HG02981 (cell line): ENCODE measurements around the gene LSAMP.

ENCODE experiments used
- ATAC-seq: cut with Tn5 transposase; IDR thresholded peaks from one replicate; pipeline ENCODE4 v1.9.1; 2021; ENCODE audit warnings: mild to moderate bottlenecking, moderate library complexity; ENCODE audit not compliant: unreplicated experiment

Gene LSAMP

DNA sequence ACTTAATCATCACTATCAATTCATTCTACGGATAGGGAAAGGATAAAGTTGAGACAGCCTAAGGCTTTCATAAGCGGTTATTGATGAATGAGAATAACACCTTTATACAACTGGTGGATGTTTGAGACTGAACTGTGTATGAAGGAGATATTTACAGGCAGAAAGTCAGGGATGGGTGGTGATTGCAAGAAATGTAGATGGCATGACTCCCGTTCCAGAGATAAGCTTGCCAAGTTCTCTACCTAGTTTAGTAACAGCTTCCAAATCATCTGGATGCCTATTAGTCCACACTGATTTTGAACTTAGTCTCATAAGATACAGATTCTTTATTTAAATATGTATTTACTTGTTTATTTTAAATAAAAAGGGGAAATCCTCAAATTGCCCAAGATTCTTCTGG lies 463.2 kb downstream of the LSAMP start:
- no peak for ATAC-seq

DNA sequence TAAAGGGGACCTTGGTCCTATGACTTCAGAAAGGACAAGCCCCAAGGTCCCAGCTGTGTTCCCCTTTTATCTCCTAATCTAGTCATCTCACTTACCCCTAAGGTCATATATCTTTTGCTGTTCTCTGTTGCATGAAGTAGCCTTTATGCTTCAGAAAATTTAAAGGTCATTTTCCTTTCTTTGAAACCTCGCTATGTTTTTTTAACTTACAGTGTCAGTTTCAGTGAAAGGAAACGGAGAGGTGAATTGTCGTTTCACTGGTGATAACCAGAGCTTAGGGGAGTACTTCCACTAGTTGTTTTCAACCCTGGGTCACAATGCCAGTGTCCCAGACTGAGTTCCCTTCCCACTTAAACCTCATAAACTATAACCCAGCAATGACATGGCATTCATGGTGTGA lies 464.6 kb downstream of the LSAMP start:
- no peak for ATAC-seq

DNA sequence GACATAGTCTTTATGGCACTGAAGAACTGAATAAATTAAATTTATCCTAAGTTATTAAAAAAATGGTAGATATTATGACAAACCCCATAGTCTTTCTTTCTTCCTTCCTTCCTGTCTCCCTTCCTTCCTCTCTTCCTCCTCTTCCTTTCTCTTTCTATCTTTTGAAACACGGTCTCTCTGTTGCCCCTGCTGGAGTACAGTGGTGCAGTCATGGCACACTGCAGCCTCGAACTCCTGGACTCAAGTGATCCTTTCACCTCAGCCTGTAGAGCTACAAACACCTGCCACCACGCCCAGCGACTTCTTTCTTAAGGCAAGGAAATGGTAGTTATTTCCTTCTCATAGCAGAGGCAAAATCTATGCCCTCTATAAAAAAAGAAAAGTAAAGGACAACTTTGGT lies 467.4 kb downstream of the LSAMP start:
- no peak for ATAC-seq

DNA sequence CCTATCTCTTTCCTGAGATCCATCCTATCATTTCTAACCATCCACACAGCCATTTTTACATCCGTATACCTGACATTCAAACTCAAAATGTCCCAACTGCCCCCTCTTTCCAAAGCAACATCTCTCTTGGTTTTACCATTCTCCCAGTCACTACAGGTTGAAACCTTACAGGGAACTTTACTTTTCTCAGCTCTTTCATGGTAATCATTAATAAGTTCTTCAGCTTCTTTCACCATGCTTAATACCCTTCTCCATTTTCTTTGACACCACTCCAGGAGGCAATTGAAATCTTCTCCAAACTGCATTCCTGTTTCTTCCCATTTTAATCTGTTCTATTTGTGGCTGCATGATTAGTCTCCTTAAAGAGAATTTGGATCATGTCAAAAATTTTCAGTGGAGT lies 469.5 kb downstream of the LSAMP start:
- no peak for ATAC-seq

DNA sequence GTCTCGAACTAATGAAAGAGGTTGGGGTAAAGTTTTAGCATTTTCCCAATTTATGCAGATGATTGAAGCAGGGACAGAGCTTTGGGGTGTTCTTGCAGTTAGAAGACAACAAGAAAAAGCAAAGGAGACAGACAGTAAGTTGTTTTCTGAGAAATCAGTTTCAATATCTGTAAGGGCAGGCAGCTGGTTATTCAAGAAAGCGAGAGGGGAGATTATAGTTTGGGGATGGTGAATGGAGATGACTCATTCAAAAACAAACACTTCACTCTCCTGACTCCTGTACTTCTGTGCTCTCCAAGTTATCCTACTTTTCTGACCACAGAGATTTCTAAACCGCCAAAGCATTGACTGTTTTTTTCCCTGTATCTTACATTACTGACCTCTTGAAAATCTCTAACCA lies 469.9 kb downstream of the LSAMP start:
- no peak for ATAC-seq

DNA sequence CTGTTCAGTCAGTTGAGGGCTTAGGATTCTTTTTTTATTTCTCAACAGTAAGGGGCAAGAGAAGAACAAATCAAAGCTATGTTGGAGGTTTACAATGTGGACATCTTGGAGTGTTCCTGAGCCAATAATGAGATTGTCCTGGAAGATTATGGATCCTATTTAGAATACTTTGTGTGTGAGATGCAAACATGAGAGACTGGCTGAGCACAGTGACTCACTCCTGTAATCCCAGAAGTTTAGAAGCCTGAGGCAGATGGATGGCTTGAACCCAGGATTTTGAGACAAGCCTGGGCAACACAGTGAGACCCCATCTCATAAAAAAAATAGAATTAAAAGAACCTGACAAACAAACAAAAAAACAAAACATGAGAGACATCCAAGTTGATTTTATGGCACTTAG lies 470.3 kb downstream of the LSAMP start:
- no peak for ATAC-seq

DNA sequence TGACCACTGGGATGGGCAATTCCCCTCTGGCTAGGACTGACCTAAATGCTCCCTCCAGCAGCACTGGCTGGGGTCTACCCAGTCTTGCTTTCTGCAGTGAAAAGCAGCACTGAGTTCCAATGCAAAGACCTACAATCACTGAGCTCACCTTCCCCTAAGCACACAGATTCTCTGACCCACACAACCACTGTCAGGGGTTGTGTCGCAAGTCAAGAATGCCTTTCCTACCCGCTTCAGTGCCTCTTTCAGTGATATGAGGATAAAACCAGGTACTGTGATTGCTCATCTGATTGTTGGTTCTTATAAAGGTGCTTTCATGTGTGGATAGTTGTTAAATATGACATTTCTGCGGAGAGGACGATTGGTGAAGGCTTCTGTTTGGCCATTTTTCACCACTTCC lies 476.4 kb downstream of the LSAMP start:
- ATAC-seq: no peak

DNA sequence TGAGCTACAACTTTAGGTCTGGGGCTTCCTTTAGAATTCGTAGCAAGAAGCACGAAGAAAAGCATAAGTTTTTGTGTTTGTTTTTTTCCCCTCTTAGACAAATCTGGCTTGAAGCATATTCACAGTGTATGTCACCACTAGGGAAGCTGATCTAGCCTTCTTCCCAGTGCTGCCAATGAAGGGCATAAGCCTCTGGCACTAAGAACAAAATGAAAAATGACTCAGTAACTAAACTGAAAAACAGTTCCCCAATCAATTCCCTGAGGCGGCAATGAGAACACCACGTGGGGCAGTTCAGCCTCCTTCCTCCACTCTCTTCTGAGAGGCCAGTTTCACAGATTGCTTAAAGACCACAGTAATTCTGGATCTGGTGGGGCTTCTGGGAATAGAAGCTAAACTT lies 483.9 kb downstream of the LSAMP start:
- no peak for ATAC-seq

DNA sequence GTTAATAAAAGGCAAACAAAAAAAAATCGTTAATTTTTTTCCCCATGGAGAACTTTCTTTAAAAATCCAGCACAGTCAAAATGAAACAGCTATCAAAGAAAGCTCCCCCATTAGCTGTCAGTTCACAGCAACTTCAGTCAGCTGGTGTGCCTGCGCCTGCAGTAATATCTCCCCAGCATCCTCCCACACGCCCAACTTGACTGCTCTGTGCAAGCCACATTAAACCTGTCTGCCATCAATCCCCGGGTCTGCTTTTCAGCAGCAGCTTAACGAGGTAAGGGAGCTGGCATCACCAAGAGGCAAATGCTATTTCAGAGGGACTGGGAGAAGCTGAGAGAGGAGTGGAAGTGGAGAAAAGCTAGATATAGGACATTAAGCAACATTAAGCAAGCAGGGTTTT lies 484.5 kb downstream of the LSAMP start:
- no peak for ATAC-seq

DNA sequence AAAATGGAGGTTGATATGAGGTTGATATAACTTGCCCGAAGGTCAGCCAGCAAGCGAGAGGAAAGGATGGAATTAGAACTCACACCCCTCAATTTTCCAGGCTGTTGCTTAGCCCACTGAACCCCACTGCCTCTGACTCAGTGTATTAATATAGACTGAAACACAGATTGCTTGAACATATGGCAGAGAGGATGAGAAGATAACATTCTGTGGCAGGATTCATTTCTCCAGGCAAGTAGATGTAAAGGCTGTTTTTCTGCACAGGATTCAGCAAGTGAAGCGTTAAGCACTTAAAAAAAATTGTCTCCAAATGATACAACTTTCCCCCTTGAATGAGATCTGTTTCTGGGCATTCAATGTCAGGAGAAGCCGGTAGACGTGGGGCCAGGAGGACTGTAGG lies 486.8 kb downstream of the LSAMP start:
- ATAC-seq: no peak

DNA sequence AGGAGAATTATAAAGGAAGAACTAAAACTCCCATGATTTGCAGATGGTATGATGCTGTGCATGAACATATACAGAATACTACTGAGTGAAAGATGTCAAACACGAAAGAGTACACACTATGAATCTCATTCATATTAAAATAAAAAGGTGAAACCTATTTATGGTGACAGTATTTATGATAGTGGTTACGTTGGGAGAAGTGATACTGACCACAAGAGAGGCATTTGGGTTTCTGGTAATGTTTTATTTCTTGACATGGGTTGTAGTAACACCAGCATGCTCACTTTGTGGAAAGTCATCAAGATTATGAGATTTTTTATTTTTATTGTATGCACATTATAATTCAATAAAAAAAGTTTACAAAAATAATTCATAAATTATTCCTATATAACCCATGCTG lies 498.0 kb downstream of the LSAMP start:
- ATAC-seq: no peak

DNA sequence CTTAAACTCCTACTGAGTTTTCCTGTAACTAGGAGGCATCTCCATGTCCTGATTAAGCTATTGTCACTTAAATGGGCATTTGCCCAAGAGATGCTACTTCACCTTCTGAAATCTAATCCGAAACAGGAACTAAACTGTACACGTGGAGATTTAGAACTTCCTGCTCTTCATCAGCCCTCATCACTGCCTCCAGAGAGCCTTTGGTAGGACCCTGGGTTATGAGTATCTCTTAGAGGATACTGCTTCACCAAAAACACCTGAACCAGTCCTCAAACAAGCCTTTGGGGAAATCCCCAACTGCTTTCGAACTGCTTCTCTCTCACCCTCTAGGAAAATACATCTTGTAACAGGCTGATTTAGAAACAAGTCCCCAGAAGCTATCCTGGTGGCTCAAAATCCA lies 501.7 kb downstream of the LSAMP start:
- no peak for ATAC-seq

DNA sequence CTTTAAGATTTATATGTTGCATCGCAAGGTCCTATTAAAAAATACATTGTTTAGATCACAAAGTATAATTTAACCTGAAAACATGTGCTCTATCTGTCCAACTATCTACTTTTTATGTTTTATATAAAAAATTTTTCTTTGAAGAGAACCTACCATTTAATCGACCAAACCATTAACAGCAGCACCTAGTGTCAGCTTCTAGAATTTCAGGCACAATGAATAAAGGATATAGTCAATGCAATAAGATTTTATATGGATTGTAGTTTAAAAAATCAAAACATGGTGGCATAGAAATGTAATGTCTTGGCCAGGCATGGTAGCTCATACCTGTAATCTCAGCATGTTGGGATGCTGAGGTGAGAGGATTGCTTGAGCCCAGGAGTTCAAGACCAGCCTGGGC lies 508.2 kb downstream of the LSAMP start:
- no peak for ATAC-seq

DNA sequence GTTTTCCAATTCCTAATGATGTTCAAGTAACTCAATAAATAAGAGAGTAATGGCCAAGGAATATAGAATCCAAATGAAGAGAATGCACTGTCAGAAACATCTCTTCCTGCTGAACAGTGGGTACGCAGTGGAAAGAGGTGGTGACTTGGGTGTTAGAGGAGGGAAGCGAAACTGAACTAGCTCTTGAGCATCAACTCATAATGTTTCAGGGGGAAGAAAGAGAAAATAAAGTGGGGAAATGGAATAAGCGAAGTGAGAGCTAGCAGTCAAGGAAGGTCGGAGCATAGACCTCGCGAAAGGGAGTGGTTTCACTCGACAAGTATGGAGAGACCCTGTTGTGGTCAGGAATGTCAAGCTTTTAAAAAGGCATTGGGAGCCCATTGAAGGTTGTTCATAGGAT lies 512.5 kb downstream of the LSAMP start:
- no peak for ATAC-seq

DNA sequence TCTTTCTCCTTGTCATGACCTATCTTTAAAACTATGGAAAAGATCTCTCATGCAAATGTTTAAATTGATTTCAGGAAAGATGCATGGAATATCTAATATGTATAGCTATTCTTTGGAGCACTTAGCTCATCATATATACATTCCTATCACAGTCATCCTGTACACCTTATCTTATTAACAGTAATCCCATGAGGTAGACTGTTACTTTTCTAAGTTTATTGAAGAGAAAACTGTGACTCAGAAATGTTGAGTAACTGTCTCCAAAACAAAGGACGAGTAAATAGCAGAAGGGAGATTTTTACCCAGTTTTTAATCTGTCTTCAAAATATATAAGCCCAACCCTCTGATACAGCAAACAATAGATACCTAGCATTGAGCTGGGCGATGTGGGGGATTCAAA lies 513.7 kb downstream of the LSAMP start:
- ATAC-seq: no peak

DNA sequence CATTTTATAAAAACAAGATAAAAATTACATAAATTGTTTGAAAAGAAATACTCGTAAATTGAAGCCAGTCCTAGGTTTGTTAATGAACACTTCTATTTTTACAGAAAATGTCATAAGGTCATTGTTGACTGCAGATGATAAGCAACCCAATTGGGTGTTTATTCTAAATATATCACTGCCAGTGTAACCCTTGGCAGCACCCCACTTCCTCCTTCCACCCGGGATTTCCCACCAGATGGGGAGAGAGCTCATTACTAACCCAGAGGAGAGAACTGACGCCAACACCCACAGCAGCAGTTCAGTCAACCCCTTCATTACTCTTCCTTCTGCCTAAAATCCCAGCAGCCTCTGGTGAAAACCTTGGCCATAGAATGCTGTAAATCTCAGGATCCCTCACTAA lies 514.4 kb downstream of the LSAMP start:
- no peak for ATAC-seq

DNA sequence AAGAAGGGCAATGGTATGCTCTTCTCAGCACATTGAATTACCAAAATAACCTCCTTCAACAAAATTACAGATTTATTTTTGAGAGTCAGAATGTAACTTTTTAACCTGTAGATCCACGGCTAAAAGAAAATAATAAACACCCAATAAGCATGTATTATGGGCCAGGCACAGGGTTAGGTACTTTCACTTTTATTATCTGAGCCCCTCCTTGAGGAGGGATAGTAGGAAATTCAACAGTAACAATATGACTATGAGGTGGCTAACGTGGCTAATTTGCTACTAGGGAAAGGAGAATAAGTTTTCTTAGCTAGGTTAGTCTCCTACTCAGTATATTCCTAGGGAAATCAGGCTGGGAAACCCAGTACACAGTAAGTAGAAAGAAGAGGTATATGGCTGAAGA lies 515.1 kb downstream of the LSAMP start:
- no peak for ATAC-seq

DNA sequence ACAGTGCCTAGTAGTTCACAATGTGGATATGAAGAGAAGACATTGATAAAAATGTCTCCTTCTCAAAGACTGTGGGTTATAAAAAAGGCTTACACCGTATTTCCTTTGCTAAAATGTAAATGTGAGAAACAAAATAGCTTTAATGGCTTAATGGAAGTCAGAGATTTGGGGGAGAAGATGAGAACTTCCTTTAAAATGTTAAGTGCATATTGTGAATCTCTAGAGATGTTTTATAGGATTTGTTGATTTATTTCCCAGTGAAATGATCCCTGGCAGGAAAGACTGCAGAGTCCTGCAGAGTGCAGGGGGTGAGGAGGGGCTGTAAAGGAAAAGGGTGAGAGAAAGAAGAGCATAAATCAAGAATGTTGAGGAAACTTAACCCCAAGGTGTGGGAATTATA lies 516.9 kb downstream of the LSAMP start:
- ATAC-seq: no peak

DNA sequence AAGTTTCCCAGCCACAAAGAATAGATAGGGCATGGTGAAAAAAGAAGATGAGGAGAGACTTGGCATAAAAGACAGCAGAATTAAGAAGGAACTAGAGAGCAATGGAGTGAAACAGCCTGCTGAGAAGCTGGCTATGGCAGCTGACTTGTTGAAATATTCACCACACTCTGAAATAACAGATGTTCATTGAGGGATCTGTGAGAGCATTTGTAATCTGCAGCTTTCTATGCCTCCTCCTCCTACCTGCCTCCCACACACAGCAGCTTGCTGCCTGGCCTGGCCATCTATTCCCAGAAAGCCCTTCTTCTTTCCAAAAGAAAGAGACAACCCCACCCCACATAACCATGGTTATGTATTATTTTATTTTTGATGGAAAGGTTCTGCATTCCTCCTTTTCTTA lies 518.1 kb downstream of the LSAMP start:
- no peak for ATAC-seq

DNA sequence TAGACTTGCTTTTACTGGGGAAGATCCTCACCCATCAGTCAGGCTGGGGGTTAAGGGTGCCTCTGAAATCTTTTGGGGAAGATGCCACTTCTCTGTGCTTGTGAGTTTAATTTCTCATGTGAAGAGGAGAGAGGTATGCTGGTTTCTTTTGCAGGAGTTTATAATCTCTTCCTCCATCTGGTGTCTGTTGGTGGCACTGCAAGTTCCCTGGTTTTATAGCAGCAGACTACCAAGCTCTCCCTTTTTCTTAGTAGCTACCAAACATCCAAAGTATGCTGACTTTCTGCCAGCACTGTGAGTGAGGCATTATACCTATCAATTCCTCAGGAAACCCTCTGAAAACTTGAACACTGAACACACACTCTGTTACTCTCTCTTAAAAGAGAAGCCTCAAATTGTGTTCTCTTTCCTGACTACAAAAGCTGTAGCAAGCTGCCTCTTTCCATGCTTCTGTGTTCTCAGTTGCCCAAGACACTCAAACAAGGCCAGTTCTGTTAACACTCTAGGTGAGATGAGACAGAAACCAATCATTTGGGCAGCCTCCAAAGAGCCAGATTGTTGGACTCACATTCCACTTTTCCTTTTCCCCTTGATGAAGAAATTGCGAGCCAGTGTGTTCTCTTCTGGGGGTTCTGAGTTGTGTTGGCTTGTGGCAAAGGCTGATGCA lies 522.5 kb downstream of the LSAMP start:
- no peak for ATAC-seq

DNA sequence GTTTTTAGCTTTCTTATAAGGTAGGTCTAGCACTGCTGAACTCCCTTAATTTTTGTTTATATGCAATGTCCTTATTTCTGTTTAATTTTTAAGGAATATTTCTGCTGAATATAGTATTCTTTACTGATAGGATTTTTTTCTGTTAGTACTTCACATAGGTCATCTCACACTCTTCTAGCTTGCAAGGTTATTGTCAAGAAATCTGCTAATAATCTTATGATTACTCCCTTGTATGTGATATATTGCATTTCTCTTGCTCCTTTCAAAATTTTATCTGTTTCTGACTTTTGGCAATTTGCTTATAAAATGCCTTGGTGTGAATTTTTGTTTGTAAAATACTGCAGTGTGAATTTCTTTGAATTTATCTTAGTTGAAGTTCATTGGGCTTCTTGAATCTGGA lies 523.6 kb downstream of the LSAMP start:
- no peak for ATAC-seq

DNA sequence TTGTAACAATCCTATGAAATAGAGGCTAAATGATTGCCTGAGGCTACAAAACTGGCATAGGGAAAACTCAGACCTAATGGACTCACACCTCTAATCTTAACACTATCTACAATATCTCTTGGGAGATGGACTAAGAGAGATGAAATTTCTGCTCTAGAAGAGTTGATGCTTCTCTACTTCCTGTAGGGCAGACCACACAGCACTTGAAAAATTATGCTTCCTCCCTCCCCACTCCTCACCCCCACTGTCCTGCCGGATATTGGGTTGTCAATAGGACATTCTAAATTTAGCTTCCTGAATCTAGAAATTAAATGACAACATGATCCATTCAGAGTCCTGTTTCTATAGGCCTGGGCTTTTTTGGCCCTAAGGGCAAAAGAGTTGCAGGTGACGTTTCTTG lies 526.4 kb downstream of the LSAMP start:
- no peak for ATAC-seq

DNA sequence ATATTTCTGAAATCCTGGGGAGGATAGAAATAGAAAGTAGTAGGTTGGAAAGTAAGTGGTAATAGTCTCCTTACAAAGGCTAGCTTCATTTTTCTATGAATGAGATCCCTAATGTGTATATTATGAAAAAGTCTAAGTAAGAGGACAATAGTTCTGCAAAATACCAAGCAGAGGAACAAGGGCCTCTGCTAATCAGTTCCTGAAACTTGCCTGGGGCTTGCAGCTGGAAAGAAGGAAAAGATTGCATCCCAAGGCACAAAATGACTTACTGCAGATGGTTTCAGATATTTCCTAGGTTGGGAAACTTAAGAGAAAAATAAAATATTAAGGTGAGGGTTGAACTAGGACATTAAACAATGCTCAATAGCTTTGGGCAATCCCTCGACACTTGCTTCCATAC lies 528.4 kb downstream of the LSAMP start:
- no peak for ATAC-seq

DNA sequence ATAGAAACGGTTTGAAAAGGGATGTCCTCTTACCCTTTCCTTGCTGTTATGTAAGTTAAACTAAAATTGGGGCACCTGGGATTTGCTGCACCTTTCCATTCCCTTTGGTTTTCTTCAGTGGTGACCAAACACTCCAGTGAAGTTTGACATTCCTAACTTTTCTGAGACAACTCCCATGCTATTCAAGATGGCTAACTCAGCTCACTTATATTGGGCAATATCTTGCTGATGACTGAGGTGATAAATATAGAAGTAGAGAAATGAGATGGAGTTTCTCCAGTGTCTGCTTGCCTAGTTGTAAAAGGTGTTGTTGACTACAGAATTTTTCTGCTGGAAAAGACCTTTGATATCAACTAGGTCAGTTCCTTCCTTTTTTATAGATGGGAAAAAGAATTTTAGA lies 530.2 kb downstream of the LSAMP start:
- ATAC-seq: no peak
